Posterior vena cava (tissue), 2 donors: ENCODE data around the gene PGAM4. TPM values are rescaled to one million over a fixed set of nuclear protein-coding genes. Genes with fewer than 3 reads are reported as not detected.
"Not testable (repeated sequence)": the region's sequence is repeated elsewhere in the genome, so short reads cannot be mapped to it uniquely, and the experiment has no call there.

Experiments
- DNase-seq: peaks from one replicate; pipeline ENCODE4 v3.0.0-alpha.2; 2020; ENCODE audit warnings: low spot score
- intact Hi-C, 2 donors: fragments of 100-400 bp; cut with DNase I; formaldehyde crosslinking; loops; one replicate each; pipeline versions ENCODE4 v1.14.1 to v1.14.2; 2022 to 2023
- total RNA-seq, 2 donors: library from RNA; stranded (reverse); fragmentation: NEBNext Ultra II Directional; extraction: Animal tissue kit (Norgen Biotek cat#: 25700); gene quantifications; one replicate each; pipeline ENCODE4 v1.2.1, GENCODE V29; 2021
- donor health status: DM: yes; HTN: yes; CAD: no.
- donor health status: DM: yes; HTN: yes; CAD: no.

Gene PGAM4
- total RNA-seq, 2 donors from 2014 or later = not detected

DNA sequence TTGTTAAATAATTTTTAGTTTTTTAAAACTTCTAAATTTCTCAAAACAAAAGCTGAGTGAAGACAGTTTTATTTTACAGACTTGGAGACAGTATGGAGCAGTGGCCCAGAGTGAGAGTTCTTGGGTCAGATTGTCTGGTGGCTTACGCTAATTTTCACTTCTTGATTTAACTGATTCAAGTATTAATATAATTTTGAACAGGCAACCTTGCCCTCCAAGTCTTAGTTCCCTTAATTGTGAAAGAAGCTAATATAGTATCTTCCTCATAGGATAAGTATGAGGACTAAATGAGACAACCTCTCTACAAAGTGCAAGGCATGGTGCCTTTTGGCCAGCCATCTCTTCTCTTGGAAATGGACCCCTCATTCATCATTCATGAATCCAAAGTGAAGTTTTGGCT, 33.6 kb downstream of the PGAM4 start:
- intact Hi-C loops = no loop called here
- no peak for DNase-seq

DNA sequence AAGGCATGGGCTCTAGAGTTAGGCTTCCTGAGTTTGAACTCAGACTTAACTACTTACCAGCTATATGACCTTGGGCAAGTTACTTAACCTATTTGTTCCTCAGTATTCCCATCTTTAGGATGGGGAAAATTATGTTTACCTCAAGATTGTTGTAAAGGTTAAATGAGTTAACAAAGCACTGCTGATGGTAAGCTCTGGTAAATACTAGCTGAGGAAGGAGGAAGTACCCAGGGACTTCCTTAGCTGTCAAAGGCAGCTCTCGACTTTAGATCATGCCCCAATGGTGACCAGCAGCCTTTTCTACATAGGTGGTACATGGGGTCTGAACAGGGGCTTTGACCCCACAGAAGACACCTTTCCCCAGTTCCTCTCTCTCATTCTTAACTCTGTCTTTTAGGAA, 38.9 kb downstream of the PGAM4 start:
- no peak for DNase-seq
- intact Hi-C loops = no loop called here

DNA sequence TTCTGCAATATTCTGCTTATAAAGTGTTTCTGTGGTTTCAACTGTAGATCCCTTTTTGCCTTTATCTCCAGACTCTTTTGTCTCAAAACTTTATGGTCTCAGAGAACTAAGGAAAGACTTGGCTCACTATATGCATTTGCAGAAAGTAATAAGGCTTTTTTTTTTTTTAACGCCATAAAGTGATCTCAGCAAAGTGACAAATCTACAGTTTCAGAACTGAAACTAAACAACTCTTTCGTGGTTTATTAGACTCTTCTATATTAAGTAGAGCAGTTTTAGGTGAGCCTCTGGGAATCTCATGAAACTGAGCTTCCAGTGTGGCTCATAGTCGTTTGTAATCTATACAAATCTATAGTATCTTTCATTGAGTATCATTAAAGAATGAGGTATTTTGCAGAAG, 43.7 kb downstream of the PGAM4 start:
- no peak for DNase-seq
- intact Hi-C loops = no loop called here

DNA sequence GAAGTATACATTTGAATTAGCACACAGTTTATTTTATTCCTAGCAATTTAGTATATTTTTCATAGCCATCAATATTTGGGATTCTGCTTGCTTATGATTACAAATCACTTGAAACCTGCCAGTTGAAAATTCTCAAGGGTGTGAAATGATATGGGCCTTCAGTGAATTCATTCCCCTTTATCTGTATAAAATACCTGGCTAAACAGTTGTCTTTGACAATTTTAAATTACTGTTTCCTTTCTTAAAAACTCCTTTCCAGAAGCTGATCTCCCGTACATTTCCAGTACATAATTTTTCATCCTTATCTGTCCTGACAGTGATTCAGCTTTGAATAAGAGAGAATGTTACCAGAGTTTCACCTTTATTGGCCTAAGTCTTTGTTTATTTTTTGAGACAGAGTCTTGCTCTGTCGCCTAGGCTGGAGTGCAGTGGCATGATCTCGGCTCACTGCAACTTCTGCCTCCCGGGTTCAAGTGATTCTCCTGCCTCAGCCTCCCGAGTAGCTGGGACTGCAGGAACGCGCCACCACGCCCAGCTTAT, 45.0 kb downstream of the PGAM4 start:
- no peak for DNase-seq
- intact Hi-C loops = no loop called here

DNA sequence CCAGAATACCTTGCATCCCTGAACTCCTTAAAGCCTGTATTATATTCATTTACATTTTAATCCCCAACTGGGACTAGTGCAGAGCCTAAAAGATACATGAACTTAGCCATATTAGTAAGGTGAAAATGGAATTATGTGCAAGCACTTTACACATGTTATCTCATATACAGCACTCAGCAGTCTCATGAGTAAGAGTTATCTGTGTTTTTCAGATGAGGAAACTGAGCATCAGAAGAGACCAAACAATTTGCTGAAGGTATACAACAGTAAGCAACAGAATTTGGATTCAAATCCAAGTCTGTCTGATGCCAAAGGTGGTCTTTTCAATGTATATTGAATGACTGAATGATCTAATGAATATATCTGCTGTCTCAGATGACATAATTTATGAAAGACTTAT, 46.7 kb downstream of the PGAM4 start:
- intact Hi-C loops = no loop called here
- DNase-seq = no peak

DNA sequence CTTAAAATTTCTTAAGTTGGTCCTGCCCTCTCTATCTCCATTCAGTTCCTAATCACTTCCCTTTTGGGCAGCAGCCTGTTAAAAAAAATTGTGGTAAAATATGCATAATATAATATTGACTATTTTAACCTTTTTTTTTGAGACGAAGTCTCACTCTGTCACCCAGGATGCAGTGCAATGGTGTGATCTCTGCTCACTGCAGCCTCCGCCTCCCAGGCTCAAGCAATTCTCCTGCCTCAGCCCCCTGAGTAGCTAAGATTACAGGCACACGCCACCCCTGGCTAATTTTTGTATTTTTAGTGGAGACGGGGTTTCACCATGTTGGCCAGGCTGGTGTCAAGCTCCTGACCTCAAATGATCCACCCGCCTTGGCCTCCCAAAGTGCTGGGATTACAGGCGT, 50.1 kb downstream of the PGAM4 start:
- DNase-seq, intact Hi-C loops: not testable (repeated sequence)

DNA sequence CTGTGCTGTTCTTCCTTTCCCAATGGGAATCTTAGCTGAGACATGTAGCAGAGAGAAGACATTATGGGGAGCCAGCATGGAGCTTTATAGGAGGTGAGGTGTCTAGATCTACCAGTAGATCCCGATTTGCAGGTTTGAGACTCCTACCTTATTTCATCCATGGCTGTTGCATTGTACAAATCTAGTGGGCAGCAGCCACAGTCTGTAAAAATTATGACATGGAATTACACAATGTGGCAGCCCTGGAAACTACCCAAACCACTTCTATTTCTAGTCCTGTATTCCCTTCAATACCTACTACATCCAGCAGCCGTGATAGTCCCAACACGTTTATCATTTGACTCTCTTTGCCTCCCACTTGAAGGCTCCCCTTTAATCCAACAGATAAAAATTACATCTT, 50.9 kb downstream of the PGAM4 start:
- intact Hi-C loops = no loop called here
- no peak for DNase-seq

Other genes starting within 250 kb of the PGAM4 start
- gene ATRX, start 183.4 kb downstream of the PGAM4 start, total RNA-seq = 10 to 100 TPM; 89.2 to 94.2 TPM
- gene MAGT1, start 74.2 kb downstream of the PGAM4 start, total RNA-seq = 10 to 100 TPM; 46.3 to 58.1 TPM
- 100 to 1,000 TPM; 276 to 335 TPM for gene COX7B, start 70.2 kb downstream of the PGAM4 start, total RNA-seq
- gene ATP7A, start 58.9 kb downstream of the PGAM4 start, total RNA-seq = 10 to 100 TPM; 10.8 to 11.9 TPM
- 100 to 1,000 TPM; 222 to 323 TPM for gene PGK1, start 134.6 kb upstream of the PGAM4 start, total RNA-seq
- gene TAF9B, start 170.0 kb upstream of the PGAM4 start, total RNA-seq = 10 to 100 TPM; 28.3 to 30.4 TPM